HUES48 (cell line): ENCODE measurements around the gene GRIK5.
A peak's percentile ranks its signal among the peaks of the same experiment; 100 is the strongest.

Source experiments
- H3K27ac ChIP-seq: one replicate; pipeline ENCODE4 v1.7.0; 2013; ENCODE audit warnings: low read depth, low read length, inconsistent platforms
- H3K27me3 ChIP-seq: 2 replicates; pipeline ENCODE4 v1.6.1; 2013; ENCODE audit warnings: mild to moderate bottlenecking, low read length; ENCODE audit not compliant: control insufficient read depth, insufficient read depth
- H3K36me3 ChIP-seq: 2 replicates; pipeline ENCODE4 v1.6.1; 2013; ENCODE audit warnings: low read length; ENCODE audit not compliant: control insufficient read depth, insufficient read depth
- H3K4me1 ChIP-seq: 2 replicates; pipeline ENCODE4 v1.6.1; 2013; ENCODE audit warnings: mild to moderate bottlenecking, low read length; ENCODE audit not compliant: control insufficient read depth, insufficient read depth
- H3K4me3 ChIP-seq: 2 replicates; pipeline ENCODE4 v1.5.1; 2013; ENCODE audit warnings: mild to moderate bottlenecking, low read depth, low read length
- H3K9ac ChIP-seq: 2 replicates; pipeline ENCODE4 v1.6.1; 2013; ENCODE audit warnings: mild to moderate bottlenecking, low read depth, low read length, moderate library complexity
- H3K9me3 ChIP-seq: 2 replicates; pipeline ENCODE4 v1.6.1; 2013; ENCODE audit warnings: low read length; ENCODE audit not compliant: control insufficient read depth, insufficient read depth

The GRIK5 gene, protein sequence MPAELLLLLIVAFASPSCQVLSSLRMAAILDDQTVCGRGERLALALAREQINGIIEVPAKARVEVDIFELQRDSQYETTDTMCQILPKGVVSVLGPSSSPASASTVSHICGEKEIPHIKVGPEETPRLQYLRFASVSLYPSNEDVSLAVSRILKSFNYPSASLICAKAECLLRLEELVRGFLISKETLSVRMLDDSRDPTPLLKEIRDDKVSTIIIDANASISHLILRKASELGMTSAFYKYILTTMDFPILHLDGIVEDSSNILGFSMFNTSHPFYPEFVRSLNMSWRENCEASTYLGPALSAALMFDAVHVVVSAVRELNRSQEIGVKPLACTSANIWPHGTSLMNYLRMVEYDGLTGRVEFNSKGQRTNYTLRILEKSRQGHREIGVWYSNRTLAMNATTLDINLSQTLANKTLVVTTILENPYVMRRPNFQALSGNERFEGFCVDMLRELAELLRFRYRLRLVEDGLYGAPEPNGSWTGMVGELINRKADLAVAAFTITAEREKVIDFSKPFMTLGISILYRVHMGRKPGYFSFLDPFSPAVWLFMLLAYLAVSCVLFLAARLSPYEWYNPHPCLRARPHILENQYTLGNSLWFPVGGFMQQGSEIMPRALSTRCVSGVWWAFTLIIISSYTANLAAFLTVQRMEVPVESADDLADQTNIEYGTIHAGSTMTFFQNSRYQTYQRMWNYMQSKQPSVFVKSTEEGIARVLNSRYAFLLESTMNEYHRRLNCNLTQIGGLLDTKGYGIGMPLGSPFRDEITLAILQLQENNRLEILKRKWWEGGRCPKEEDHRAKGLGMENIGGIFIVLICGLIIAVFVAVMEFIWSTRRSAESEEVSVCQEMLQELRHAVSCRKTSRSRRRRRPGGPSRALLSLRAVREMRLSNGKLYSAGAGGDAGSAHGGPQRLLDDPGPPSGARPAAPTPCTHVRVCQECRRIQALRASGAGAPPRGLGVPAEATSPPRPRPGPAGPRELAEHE

DNA sequence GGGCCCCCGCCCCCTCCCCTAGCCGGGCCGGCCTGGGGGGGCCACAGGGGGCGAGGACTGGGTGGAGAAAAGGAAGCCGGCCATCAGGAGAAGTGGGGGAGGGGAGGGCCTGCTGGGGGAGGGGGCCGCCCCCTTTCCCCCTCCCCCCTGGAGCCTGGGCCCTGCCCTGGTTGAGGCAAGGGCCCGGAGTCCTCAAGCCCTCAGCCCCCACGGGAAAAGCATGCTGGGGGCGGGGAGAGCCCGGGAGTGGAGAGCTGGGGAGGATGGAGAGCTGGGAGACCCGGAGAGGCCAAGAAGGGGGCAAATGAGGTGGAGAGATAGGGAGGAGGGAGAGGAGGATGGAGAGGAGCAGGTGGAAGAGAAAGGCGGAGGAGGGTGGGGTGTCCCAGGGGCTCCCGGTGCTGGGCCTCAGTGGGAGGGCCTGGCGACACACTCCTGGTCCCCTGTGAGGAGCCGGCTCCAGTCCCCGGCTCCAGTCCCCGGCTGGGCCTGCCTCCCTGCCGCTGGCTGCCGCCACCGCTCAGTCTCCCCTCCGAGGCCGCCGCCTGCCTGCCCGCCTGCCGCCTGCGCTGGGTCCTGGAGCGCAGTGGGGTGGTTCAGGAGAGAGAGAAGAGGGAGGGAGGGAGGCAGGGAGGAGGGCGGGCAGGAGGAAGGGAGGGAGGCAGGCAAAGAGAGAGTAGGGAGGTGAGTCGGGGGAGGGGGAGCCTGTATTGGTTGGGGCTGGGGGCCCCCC is at the start of gene GRIK5:
TSS of gene GRIK5 (minus strand) at position 588 of the 733 bp plus-strand sequence. CDS start 4,436 bp downstream, outside the sequence.
- Histone ChIP-seq H3K36me3 (peaks cover 11% of the 10 kb centered on the region), H3K27ac (peak within 1 kb of the TSS; percentile 34), H3K4me3 (peak within 1 kb of the TSS; percentile 71), H3K9ac (0 out of 2 replicates have a peak within 1 kb of the TSS, but pooled peaks have one; percentile 27), H3K4me1 (peaks cover 15% of the 10 kb centered on the region; the same call in 1 of the 2 replicates), H3K9me3 (no peaks in the 10 kb centered on the region), H3K27me3 (no peaks in the 10 kb centered on the region)

- H3K9me3 ChIP-seq, result no peaks in the 10 kb centered on the region
- no peak overlapping the region for H3K4me3 ChIP-seq
- H3K9ac ChIP-seq, result no peak overlapping the region
- H3K36me3 ChIP-seq, result no peaks in the 10 kb centered on the region
- H3K27me3 ChIP-seq, result no peaks in the 10 kb centered on the region
- H3K27ac ChIP-seq, result no peak overlapping the region
- H3K4me1 ChIP-seq, result peaks cover 22% of the 10 kb centered on the region
Measured at GRCh38 chr19:42117076-42117475, 47.1 kb upstream of the GRIK5 start.

- Histone ChIP-seq H3K9ac (no peak overlapping the region), H3K27me3 (no peaks in the 10 kb centered on the region), H3K4me3 (no peak overlapping the region)
Measured at GRCh38 chr19:42116308-42117075, 46.5 kb upstream of the GRIK5 start.

GRCh38 chr19:42115705-42116104 is 45.7 kb upstream of the GRIK5 start:
- Histone ChIP-seq H3K4me1 (peaks cover 15% of the 10 kb centered on the region), H3K4me3 (no peak overlapping the region), H3K9ac (no peak overlapping the region), H3K36me3 (no peaks in the 10 kb centered on the region), H3K27ac (no peak overlapping the region), H3K9me3 (no peaks in the 10 kb centered on the region), H3K27me3 (no peaks in the 10 kb centered on the region)

More at GRCh38 chr19:42116308-42117075, 46.5 kb upstream of the GRIK5 start:
- Histone ChIP-seq H3K4me1 (peaks cover 22% of the 10 kb centered on the region), H3K9me3 (no peaks in the 10 kb centered on the region), H3K36me3 (no peaks in the 10 kb centered on the region), H3K27ac (no peak overlapping the region)

DNA sequence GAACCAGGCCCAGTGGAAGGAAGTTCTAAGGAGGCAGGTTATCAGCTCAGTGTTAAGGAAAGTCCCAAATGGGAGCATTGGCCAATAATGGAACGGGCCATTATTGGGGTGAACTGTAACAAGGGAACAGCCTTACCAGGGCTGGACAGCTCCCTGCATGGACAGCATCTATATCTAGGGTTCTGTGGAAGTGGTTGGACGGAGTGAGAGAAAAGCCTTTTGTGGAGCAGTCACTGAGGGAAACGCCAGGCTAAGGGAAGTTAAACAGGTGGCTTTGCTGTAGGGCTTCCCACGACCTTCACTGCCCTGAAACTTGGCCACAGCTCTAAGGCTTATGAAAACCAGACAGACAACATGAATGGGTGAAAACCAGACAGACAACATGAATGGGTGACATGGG is 45.2 kb upstream of the GRIK5 start:
- Histone ChIP-seq H3K27ac (no peak overlapping the region), H3K4me1 (peaks cover 15% of the 10 kb centered on the region), H3K27me3 (no peaks in the 10 kb centered on the region), H3K9me3 (no peaks in the 10 kb centered on the region), H3K4me3 (no peak overlapping the region), H3K9ac (no peak overlapping the region), H3K36me3 (no peaks in the 10 kb centered on the region)

DNA sequence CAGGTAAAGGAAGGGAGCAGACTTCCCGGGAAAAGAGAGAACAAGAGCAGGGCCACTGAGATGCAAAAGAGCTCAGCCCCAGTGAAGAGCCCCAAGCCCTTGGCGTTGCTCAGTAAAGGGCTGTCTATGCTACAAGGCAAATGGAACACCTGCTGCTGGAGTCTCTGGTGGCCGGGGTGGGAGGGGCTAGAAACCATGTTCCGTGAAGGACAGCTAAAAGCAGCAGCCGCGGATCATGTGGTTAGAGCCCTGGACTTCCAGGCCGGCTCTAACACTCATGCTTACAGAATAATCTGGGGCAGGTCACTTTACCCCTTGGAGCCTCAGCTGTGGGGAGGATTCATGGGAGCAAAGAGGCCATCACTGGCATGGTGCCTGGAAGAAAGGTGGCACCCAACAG is 44.4 kb upstream of the GRIK5 start:
- H3K27me3 ChIP-seq, result no peaks in the 10 kb centered on the region
- H3K4me1 ChIP-seq, result peaks cover 15% of the 10 kb centered on the region
- no peak overlapping the region for H3K4me3 ChIP-seq
- no peaks in the 10 kb centered on the region for H3K36me3 ChIP-seq
- no peak overlapping the region for H3K9ac ChIP-seq
- no peaks in the 10 kb centered on the region for H3K9me3 ChIP-seq
- H3K27ac ChIP-seq, result peak overlapping the region; percentile 82

DNA sequence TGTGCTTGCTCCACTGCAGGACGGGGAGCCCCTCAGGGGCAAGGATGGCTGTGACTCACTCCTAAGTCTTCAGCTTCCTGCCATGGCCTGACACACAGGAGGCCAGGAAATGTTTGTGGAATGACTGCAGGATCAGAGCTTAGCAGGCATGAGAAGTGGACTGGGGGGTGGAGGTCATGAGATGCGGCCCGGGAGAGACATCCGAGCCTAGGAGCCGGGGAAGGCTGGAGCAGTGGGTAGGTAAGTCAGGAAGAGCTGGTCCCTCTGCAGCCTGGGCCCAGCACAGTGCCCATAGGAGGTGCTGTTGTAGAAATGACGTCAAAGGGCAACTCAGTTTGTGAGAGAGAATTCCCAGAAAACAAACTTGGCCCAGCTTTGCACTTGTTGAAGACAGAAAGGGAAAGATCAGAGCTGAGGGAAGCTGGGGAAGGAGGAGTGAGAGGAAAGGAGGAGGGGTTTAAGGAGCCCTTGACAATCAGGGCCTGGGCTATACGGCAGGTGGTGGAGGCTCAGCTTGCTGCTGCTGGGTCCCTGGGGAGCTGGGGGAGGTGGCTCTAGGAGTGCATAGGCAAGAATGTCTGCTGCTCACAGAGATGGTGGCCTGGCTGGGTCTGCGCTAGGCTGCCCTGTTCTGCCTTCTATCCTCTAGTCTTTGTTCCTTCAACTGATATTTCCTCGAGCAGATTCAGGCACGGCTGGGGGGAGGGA is 43.8 kb upstream of the GRIK5 start:
- H3K27me3 ChIP-seq, result no peaks in the 10 kb centered on the region
- H3K36me3 ChIP-seq, result no peaks in the 10 kb centered on the region
- no peak overlapping the region for H3K4me3 ChIP-seq
- H3K27ac ChIP-seq, result peak overlapping the region; percentile 82
- no peaks in the 10 kb centered on the region for H3K9me3 ChIP-seq
- H3K9ac ChIP-seq, result no peak overlapping the region
- peaks cover 21% of the 10 kb centered on the region for H3K4me1 ChIP-seq

DNA sequence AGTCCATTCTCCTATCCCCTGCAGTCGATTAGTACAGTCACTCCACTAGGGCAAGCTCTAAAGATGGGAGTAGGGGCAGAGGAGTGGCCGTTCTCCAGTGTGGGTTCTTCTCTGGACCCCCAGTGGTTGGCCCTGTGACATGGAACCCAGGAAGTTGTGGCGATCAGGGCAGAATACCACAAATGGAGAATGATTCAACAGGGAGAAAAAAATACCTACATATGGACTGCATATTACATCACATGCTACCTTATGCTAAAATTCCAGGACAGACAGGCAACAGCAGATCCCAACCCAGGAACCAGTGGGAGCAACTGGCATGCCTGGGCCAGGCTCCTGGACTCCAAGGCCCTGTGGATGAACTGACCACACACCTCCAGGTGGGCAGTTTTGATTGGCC is 41.8 kb upstream of the GRIK5 start:
- Histone ChIP-seq H3K36me3 (no peaks in the 10 kb centered on the region), H3K9ac (no peak overlapping the region), H3K9me3 (no peaks in the 10 kb centered on the region), H3K27me3 (no peaks in the 10 kb centered on the region), H3K4me3 (no peak overlapping the region), H3K27ac (no peak overlapping the region), H3K4me1 (peaks cover 23% of the 10 kb centered on the region)

DNA sequence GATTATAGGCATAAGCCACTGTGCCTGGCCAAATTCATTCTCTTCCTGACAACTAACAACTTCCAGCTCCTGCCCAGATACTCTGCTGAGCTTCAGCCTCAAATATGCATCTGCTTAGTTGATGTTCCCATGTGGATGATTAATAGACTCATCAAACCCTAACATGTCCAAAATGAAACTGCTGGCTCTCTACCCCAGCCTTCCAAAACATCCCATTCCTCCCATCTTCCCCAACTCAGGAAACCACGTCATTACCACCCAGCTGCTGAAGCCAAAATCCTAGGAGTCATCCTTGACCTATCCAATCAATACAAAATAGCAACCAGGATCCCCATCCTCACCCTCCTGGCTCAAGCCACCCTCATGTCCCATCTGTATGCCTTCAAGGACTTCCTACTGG is 41.4 kb upstream of the GRIK5 start:
- no peaks in the 10 kb centered on the region for H3K27me3 ChIP-seq
- H3K9me3 ChIP-seq, result no peaks in the 10 kb centered on the region
- no peak overlapping the region for H3K4me3 ChIP-seq
- H3K4me1 ChIP-seq, result peaks cover 23% of the 10 kb centered on the region
- no peak overlapping the region for H3K27ac ChIP-seq
- H3K36me3 ChIP-seq, result no peaks in the 10 kb centered on the region
- H3K9ac ChIP-seq, result no peak overlapping the region
